Neutrophil (primary cell): ENCODE results near the gene DLEC1.

Experiments
- H3K27ac ChIP-seq: fragments of 200-600 bp; sonication (generic); 2 replicates; pipeline ENCODE4 v1.5.1; 2016; ENCODE audit warnings: mild to moderate bottlenecking, moderate library complexity
- H3K27me3 ChIP-seq: fragments of 200-600 bp; sonication (generic); 2 replicates; pipeline ENCODE4 v1.6.0; 2016; ENCODE audit warnings: mild to moderate bottlenecking
- H3K36me3 ChIP-seq: fragments of 200-600 bp; sonication (generic); 2 replicates; pipeline ENCODE4 v1.5.1; 2017
- H3K4me1 ChIP-seq, 2 experiments: fragments of 200-600 bp in 1 of 2; sonication (generic) in 1 of 2; 1 replicate in 1 of 2; 2 replicates in 1 of 2; pipeline versions ENCODE4 v1.5.1 to v1.6.1; 2013 to 2016; ENCODE audit warnings: low read depth in 1 of 2, low read length in 1 of 2, mild to moderate bottlenecking in 1 of 2, moderate library complexity in 1 of 2; ENCODE audit not compliant: control insufficient read depth in 1 of 2, insufficient read depth in 1 of 2
- H3K4me3 ChIP-seq, 2 experiments: fragments of 200-600 bp in 1 of 2; sonication (generic) in 1 of 2; 1 replicate in 1 of 2; 2 replicates in 1 of 2; pipeline ENCODE4 v1.5.1; 2013 to 2016; ENCODE audit warnings: low read depth in 1 of 2, low read length in 1 of 2, mild to moderate bottlenecking in 1 of 2, moderate library complexity in 1 of 2
- H3K9me3 ChIP-seq: fragments of 200-600 bp; sonication (generic); 2 replicates; pipeline ENCODE4 v1.5.1; 2016
- TF ChIP-seq, protein P1 (sequence below): fragments of 200-600 bp; sonication (generic); IDR thresholded peaks from 2 replicates; pipeline ENCODE4 v1.5.1; 2016; ENCODE audit warnings: antibody characterized with exemption

DLEC1 gene

DNA sequence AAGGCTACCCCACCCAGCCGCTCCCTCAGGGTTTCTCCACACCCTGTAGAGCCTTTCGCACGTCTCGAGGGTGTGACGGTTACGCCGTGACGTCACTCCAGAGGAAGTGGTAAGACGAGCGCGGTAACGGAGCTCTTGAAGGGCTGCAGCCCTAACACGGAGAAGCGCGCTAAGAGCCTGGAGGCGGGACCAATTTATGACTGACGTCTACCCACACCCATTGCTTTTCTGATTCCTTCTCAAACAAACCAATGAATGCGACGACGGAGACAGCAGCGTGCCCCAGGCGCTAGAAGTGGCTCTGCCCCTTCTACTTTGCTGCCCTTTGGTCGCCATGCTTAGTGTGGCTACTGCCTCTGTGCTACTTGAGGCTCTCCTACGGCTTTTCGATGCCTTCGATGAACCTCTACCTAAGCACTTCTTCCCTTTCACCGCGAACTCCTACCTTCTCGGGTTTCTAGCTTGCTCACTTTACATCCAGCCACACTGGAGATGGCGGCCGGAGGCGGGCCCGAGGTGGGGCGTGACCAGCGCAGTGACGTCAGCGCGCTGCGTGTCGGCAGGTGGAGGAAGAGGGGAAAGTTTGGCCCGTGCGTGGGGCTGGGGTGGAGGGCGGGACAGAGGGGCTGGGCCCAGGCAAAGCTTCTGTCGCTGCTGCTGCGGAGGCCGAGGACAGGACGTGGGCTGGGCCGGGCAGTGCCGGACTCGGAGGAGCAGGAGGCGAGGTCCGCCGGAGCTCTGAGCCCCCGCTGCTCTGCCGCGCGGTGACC lies 126.1 kb downstream of the DLEC1 start, which contains the start of gene OXSR1:
Gene OXSR1, plus strand, starts transcription at position 586 of the 770 bp plus-strand sequence. CDS start 340 bp downstream, outside the sequence.
- TF ChIP-seq, protein P1, sequence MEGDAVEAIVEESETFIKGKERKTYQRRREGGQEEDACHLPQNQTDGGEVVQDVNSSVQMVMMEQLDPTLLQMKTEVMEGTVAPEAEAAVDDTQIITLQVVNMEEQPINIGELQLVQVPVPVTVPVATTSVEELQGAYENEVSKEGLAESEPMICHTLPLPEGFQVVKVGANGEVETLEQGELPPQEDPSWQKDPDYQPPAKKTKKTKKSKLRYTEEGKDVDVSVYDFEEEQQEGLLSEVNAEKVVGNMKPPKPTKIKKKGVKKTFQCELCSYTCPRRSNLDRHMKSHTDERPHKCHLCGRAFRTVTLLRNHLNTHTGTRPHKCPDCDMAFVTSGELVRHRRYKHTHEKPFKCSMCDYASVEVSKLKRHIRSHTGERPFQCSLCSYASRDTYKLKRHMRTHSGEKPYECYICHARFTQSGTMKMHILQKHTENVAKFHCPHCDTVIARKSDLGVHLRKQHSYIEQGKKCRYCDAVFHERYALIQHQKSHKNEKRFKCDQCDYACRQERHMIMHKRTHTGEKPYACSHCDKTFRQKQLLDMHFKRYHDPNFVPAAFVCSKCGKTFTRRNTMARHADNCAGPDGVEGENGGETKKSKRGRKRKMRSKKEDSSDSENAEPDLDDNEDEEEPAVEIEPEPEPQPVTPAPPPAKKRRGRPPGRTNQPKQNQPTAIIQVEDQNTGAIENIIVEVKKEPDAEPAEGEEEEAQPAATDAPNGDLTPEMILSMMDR, result no peak
- peak within 1 kb of the TSS; percentile 86 to 87 for H3K4me3 ChIP-seq
- H3K36me3 ChIP-seq, result no peaks in the 10 kb centered on the region
- peaks cover 39 to 47% of the 10 kb centered on the region in 2 experiments for H3K4me1 ChIP-seq
- H3K27me3 ChIP-seq, result no peaks in the 10 kb centered on the region
- H3K9me3 ChIP-seq, result no peaks in the 10 kb centered on the region
- peak within 1 kb of the TSS; percentile 97 for H3K27ac ChIP-seq

DNA sequence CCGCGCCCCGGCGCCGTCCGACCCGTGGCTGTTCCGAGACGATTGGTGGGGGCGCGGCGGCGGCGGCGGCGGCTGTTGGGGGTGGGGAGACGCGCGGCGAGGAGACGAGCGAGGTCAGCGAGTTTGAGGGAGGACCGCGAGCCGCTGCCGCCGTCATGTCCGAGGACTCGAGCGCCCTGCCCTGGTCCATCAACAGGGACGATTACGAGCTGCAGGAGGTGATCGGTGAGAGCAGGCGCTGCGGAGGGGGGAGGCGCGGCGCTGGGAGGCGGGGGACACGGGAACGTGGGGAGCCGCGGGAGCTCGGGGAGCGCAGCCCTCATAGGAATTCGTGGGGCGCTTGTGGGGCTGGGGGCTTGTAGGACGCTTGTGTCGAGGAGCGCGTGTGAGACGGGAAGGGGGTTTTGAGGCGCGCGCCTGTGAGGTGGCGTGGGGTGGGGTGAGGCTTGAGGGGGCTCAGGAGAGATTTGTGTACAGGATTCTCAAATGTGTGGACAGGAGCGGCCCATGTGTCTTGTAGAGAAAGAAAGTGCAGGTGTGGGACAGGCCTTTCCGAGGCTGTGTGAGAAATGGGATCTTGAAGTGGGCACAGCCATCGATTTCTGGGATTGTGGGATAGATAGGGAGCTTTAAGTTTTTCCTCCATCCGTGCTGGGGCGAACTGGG lies 126.8 kb downstream of the DLEC1 start:
- peak overlapping the region; percentile 97 for H3K27ac ChIP-seq
- TF ChIP-seq, protein P1, result no peak
- no peaks in the 10 kb centered on the region for H3K36me3 ChIP-seq
- H3K4me3 ChIP-seq, result peak overlapping the region; percentile 86 to 87
- no peaks in the 10 kb centered on the region for H3K27me3 ChIP-seq
- peaks cover 39 to 47% of the 10 kb centered on the region in 2 experiments for H3K4me1 ChIP-seq
- no peaks in the 10 kb centered on the region for H3K9me3 ChIP-seq

DNA sequence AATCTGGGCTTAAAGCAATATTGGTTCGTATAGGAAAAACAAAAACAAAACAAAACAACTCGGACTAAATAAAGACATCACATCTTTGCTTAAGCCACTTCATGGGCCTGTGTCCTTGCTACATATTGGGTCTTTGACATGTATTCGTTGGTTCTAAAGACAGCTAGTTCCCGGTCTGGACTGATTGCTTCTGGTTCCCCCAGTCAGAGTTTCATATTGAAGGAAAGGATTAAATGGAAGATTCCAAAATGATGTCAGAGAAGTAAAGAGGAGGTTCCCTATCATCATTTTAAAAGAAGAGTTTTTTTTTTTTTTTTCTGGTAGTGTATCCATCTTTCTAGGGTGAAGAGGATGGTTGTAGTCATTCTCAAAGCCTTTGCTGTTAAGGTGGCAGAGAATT lies 128.6 kb downstream of the DLEC1 start:
- Histone ChIP-seq H3K9me3 (no peaks in the 10 kb centered on the region), H3K4me3 (no peak overlapping the region), H3K27ac (peak overlapping the region; percentile 10), H3K36me3 (no peaks in the 10 kb centered on the region), H3K27me3 (no peaks in the 10 kb centered on the region), H3K4me1 (peaks cover 45 to 49% of the 10 kb centered on the region in 2 experiments)
- TF ChIP-seq, protein P1, result no peak

DNA sequence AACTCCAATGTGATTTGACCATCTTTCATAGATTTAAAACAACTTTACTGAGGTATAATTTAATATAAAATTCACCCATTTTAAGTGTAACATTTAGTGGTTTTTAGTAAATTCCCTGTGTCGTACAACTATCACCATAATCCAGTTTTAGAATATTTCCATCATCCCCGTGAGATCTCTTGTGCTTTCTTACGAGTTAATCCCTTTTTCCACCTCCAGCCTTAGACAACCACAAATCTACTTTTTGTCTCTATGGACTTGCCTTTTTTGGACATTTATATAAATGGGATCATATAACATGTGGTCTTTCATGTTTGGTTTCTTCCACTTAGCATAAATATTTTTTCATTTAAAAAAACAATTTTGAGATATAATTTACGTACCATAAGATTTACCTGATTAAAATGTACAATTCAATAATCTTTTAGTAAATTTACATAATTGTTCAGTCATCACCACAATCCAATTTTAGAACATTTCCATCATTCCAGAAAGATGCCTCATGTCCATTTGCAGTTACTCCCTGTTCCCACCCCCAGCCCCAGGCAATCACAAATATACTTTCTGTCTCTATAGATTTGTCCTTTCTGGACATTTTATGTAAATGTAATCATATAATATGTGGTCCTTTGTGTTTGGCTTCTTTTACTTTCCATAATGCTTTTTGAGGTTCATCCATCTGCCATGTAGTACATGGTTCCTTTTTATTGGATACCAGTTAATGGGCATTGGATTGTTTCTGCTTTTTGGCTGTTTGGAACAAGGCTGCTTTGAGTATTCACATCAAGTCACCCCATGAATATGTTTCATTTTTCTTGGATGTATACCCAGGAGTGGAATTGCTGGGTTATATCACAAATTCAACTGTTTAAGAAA lies 129.4 kb downstream of the DLEC1 start:
- Histone ChIP-seq H3K36me3 (no peaks in the 10 kb centered on the region), H3K27me3 (no peaks in the 10 kb centered on the region), H3K4me3 (no peak overlapping the region), H3K27ac (peak overlapping the region; percentile 32), H3K4me1 (peaks cover 49 to 57% of the 10 kb centered on the region in 2 experiments), H3K9me3 (no peaks in the 10 kb centered on the region)
- TF ChIP-seq, protein P1, result no peak

- Histone ChIP-seq H3K4me1 (peaks cover 46 to 58% of the 10 kb centered on the region in 2 experiments), H3K27ac (peak overlapping the region; percentile 32), H3K27me3 (no peaks in the 10 kb centered on the region), H3K9me3 (no peaks in the 10 kb centered on the region), H3K4me3 (no peak overlapping the region), H3K36me3 (no peaks in the 10 kb centered on the region)
- TF ChIP-seq, protein P1, result no peak
Measured at GRCh38 chr3:38169027-38169317, 130.0 kb downstream of the DLEC1 start.
